Astrocyte of the cerebellum (primary cell): ENCODE results near the gene GRIP1.

ENCODE experiments used
- DNase-seq: peaks from one replicate; pipeline ENCODE4 v3.0.0-alpha.2; 2011; ENCODE audit warnings: low read depth
- H3K4me3 ChIP-seq: 2 replicates; pipeline ENCODE4 v1.5.1; 2011; ENCODE audit warnings: mild to moderate bottlenecking, low read depth, low read length, moderate library complexity
- in situ Hi-C: cut with HindIII; loops from 2 replicates; pipeline ENCODE4 v1.10.0; 2017; ENCODE audit warnings: low sequenced_read_pairs
- TF ChIP-seq, protein P1 (sequence below): IDR thresholded peaks from 2 replicates; pipeline ENCODE4 v1.5.1; 2012; ENCODE audit warnings: low read length, low read depth, moderate library complexity, mild to moderate bottlenecking; ENCODE audit errors: missing control alignments

GRIP1 gene, protein sequence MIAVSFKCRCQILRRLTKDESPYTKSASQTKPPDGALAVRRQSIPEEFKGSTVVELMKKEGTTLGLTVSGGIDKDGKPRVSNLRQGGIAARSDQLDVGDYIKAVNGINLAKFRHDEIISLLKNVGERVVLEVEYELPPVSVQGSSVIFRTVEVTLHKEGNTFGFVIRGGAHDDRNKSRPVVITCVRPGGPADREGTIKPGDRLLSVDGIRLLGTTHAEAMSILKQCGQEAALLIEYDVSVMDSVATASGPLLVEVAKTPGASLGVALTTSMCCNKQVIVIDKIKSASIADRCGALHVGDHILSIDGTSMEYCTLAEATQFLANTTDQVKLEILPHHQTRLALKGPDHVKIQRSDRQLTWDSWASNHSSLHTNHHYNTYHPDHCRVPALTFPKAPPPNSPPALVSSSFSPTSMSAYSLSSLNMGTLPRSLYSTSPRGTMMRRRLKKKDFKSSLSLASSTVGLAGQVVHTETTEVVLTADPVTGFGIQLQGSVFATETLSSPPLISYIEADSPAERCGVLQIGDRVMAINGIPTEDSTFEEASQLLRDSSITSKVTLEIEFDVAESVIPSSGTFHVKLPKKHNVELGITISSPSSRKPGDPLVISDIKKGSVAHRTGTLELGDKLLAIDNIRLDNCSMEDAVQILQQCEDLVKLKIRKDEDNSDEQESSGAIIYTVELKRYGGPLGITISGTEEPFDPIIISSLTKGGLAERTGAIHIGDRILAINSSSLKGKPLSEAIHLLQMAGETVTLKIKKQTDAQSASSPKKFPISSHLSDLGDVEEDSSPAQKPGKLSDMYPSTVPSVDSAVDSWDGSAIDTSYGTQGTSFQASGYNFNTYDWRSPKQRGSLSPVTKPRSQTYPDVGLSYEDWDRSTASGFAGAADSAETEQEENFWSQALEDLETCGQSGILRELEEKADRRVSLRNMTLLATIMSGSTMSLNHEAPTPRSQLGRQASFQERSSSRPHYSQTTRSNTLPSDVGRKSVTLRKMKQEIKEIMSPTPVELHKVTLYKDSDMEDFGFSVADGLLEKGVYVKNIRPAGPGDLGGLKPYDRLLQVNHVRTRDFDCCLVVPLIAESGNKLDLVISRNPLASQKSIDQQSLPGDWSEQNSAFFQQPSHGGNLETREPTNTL

DNA sequence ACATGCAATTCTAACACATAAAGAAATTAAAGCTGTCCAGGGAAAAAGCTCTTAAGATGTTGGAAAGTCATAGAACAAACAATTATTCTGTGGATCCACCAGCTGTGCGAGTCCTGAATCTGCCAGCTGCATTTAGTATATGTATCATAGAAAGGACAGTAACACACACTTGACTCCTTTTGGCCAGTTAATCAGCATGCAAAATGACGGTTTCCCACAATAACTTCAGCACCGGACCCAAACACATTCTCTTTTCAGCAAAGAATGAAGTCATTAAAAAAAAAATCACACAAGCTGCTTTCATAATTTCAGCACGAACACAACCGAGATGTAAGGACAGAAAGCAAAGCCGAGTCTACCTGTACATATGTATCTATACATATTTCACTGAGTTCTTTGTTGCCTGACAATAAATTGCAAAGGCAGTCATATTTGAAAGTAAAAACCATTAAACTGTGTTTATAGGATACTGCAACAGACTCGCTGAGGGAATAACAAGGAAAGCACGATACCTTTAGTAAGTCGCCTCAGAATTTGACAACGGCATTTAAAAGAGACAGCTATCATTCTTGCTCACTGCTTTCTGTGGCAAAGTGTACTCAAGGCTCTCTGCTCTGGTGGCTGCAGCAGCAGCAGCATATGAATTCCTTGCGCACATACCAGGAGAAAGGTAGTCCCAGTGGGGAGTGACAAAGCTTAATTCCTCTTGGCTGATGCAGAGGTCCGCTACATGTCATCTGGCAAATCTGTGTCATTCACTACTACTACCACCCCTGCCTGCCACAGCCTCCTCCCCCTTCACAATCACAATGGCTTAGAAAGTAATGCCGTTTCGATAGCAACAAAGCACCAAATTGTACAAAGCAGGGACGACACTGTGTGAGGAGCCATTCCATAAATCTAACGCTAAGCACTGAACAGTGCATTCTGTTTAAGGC is at the start of gene GRIP1:
GRIP1 (minus strand) TSS at position 739 of the 938 bp plus-strand sequence; CDS start at position 567, 172 bp downstream.
- H3K4me3 ChIP-seq: peak within 1 kb of the TSS; percentile 26
- in situ Hi-C loops: no loop called here
- DNase-seq: no peak
- TF ChIP-seq, protein P1, sequence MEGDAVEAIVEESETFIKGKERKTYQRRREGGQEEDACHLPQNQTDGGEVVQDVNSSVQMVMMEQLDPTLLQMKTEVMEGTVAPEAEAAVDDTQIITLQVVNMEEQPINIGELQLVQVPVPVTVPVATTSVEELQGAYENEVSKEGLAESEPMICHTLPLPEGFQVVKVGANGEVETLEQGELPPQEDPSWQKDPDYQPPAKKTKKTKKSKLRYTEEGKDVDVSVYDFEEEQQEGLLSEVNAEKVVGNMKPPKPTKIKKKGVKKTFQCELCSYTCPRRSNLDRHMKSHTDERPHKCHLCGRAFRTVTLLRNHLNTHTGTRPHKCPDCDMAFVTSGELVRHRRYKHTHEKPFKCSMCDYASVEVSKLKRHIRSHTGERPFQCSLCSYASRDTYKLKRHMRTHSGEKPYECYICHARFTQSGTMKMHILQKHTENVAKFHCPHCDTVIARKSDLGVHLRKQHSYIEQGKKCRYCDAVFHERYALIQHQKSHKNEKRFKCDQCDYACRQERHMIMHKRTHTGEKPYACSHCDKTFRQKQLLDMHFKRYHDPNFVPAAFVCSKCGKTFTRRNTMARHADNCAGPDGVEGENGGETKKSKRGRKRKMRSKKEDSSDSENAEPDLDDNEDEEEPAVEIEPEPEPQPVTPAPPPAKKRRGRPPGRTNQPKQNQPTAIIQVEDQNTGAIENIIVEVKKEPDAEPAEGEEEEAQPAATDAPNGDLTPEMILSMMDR: no peak

DNA sequence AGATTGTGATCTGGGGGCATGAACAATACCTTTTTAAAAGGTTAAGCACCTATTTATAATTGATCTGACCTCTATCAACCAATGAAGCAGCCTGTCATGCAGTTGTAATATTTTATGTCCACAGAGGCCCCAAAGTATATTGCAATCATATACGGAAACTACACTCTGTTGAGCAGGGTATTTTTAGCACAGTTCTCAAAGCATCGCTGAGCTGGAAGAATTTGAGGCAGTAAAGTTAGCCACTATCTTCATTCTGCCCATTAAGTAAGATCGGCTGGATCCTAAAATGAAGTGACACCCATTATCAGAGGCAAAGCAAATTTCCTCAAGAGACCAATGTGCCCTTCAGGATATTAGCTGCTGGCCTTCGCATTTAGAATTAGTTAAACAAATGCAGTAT is 47.7 kb upstream of the GRIP1 start:
- no peak for DNase-seq
- TF ChIP-seq, protein P1: no peak
- in situ Hi-C loops: no loop called here
- H3K4me3 ChIP-seq: no peak overlapping the region

DNA sequence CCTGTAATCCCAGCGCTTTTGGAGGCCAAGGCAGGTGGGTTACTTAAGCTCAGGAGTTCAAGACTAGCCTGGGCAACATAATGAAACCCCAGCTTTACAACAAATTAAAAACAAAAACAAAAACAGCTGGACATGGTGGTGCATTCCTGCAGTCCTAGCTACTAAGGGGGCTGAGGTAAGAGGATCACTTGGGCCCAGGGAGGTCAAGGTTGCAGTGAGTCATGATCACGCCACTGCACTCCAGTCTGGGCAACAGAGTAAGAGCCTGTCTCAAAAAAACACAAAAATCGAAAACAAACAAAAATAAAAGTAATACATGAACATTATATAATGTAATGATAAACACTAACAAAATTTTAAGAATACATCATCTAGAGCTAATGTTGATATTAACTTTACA is 46.2 kb upstream of the GRIP1 start:
- H3K4me3 ChIP-seq: no peak overlapping the region
- in situ Hi-C loops: no loop called here
- TF ChIP-seq, protein P1: no peak
- DNase-seq: no peak

DNA sequence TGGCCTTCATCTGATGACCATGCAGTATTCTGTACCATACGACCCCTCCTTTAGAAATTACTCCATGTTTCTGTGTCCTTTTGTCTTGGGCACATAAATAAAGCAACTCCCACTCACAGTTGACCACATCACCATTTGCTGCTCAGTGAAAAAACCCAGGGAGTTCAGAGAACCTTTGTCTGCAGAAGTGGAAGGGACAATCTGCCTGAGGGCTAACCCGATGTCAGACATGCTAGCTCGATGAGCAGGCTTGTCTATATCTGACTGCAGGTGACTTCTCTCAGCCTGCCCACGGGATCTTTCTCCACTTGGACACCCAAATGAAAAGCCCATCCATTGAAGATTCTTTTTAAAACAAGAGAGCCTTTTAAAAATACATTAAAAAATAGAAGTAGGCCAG is 45.7 kb upstream of the GRIP1 start:
- H3K4me3 ChIP-seq: no peak overlapping the region
- TF ChIP-seq, protein P1: no peak
- no peak for DNase-seq
- in situ Hi-C loops: no loop called here

DNA sequence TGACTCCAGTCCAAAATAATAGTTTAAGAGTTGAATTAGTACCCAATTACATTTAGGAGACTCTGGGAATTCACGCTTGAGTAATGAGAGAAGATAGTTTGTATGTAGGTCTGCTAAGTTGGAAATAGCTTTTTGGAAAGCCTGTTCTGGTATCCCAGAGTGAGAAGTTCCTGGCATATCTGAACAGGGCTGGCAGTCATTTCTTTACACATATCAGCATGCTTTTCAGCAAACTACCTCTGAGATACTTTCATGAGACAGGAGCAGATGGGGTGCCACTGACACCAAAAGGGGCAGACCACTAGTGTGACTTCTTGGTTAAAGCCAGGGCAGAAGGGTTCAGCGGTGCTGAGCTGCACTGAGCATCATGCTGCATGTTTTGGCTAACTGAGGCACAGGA is 45.1 kb upstream of the GRIP1 start:
- TF ChIP-seq, protein P1: no peak
- H3K4me3 ChIP-seq: no peak overlapping the region
- DNase-seq: no peak
- in situ Hi-C loops: no loop called here
